HEK293 (cell line): ENCODE data around the gene SLC7A4.

Experiments used
- CTCF ChIA-PET: fragments of 350-600 bp; formaldehyde crosslinking; extraction: SDS; loops from one replicate; lab custom pipeline; 2021; ENCODE audit warnings: antibody characterized with exemption; lab: Yijun Ruan, JAX
- POLR2A ChIA-PET: fragments of 300-600 bp; formaldehyde crosslinking; extraction: SDS; loops from one replicate; lab custom pipeline; 2020; ENCODE audit warnings: antibody characterized with exemption, inconsistent platforms; lab: Yijun Ruan, JAX
- H3K27ac ChIP-seq: fragments of 200-500 bp; sonication (Bioruptor generic); 2 replicates; pipeline ENCODE4 v1.5.1; 2014; ENCODE audit warnings: low read depth, low read length, control low read depth, inconsistent platforms; ENCODE audit errors: extremely low read depth
- H3K36me3 ChIP-seq, 2 experiments: fragments of 200-500 bp in 1 of 2; sonication (Bioruptor generic) in 1 of 2; 1 replicate in 1 of 2; 2 replicates in 1 of 2; pipeline ENCODE4 v1.5.1; 2014 to 2017; ENCODE audit warnings: inconsistent platforms in 2 of 2, low read length in 2 of 2; ENCODE audit not compliant: control insufficient read depth in 2 of 2, insufficient read depth in 1 of 2
- H3K4me1 ChIP-seq: fragments of 200-500 bp; sonication (Bioruptor generic); 2 replicates; pipeline ENCODE4 v1.5.1; 2014; ENCODE audit warnings: mild to moderate bottlenecking, low read length, inconsistent platforms; ENCODE audit not compliant: control insufficient read depth, insufficient read depth
- H3K4me3 ChIP-seq: 2 replicates; pipeline ENCODE4 v1.5.1; 2011; ENCODE audit warnings: low read depth, mild to moderate bottlenecking, control low read depth, low read length, moderate library complexity
- H3K9me3 ChIP-seq: fragments of 200-500 bp; sonication (Bioruptor generic); 2 replicates; pipeline ENCODE4 v1.5.1; 2014; ENCODE audit warnings: low read depth, low read length, inconsistent platforms; ENCODE audit not compliant: control insufficient read depth, insufficient read depth
- EGR2 ChIP-seq: fragments of 450-650 bp; formaldehyde crosslinking; IDR thresholded peaks from 2 replicates; pipeline ENCODE4 v1.5.1; 2016; ENCODE audit warnings: low read depth, missing biosample characterization, missing genetic modification characterization
- FEZF1 ChIP-seq: fragments of 450-650 bp; formaldehyde crosslinking; IDR thresholded peaks from 2 replicates; pipeline ENCODE4 v1.5.1; 2016; ENCODE audit warnings: missing biosample characterization, missing genetic modification characterization
- GLIS2 ChIP-seq: fragments of 450-650 bp; formaldehyde crosslinking; IDR thresholded peaks from 2 replicates; pipeline ENCODE4 v1.5.1; 2016; ENCODE audit warnings: missing biosample characterization, missing genetic modification characterization
- OVOL3 ChIP-seq: fragments of 450-650 bp; formaldehyde crosslinking; IDR thresholded peaks from 2 replicates; pipeline ENCODE4 v1.5.1; 2016; ENCODE audit warnings: missing biosample characterization, missing genetic modification characterization
- SCRT1 ChIP-seq: fragments of 450-650 bp; formaldehyde crosslinking; IDR thresholded peaks from 2 replicates; pipeline ENCODE4 v1.5.1; 2016; ENCODE audit warnings: missing biosample characterization, missing genetic modification characterization, borderline replicate concordance
- SP2 ChIP-seq: fragments of 450-650 bp; formaldehyde crosslinking; IDR thresholded peaks from 2 replicates; pipeline ENCODE4 v1.5.1; 2016; ENCODE audit warnings: missing biosample characterization, missing genetic modification characterization
- ZBTB1 ChIP-seq: fragments of 450-650 bp; formaldehyde crosslinking; IDR thresholded peaks from 2 replicates; pipeline ENCODE4 v1.5.1; 2016; ENCODE audit warnings: missing biosample characterization, missing genetic modification characterization
- ZBTB8A ChIP-seq: fragments of 450-650 bp; formaldehyde crosslinking; IDR thresholded peaks from 2 replicates; pipeline ENCODE4 v1.5.1; 2016; ENCODE audit warnings: missing biosample characterization, missing genetic modification characterization
- ZIC2 ChIP-seq: fragments of 450-650 bp; formaldehyde crosslinking; IDR thresholded peaks from 2 replicates; pipeline ENCODE4 v1.5.1; 2016; ENCODE audit warnings: missing biosample characterization, missing genetic modification characterization
- ZNF157 ChIP-seq: fragments of 450-650 bp; formaldehyde crosslinking; IDR thresholded peaks from 2 replicates; pipeline ENCODE4 v1.5.1; 2016; ENCODE audit warnings: missing biosample characterization, missing genetic modification characterization
- ZNF214 ChIP-seq: fragments of 450-650 bp; formaldehyde crosslinking; IDR thresholded peaks from 2 replicates; pipeline ENCODE4 v1.5.1; 2017; ENCODE audit warnings: missing biosample characterization, mild to moderate bottlenecking, missing genetic modification characterization, borderline replicate concordance
- ZNF341 ChIP-seq: fragments of 450-650 bp; formaldehyde crosslinking; IDR thresholded peaks from 2 replicates; pipeline ENCODE4; 2016; ENCODE audit warnings: low read depth, missing biosample characterization, missing genetic modification characterization
- ZNF558 ChIP-seq: fragments of 450-650 bp; formaldehyde crosslinking; IDR thresholded peaks from 2 replicates; pipeline ENCODE4 v1.5.1; 2016; ENCODE audit warnings: missing biosample characterization, missing genetic modification characterization
- ZNF660 ChIP-seq: fragments of 450-650 bp; IDR thresholded peaks from 2 replicates; pipeline ENCODE4 v1.5.1; 2018; ENCODE audit warnings: missing biosample characterization, mild to moderate bottlenecking, missing genetic modification characterization
- ZNF785 ChIP-seq: fragments of 450-650 bp; formaldehyde crosslinking; IDR thresholded peaks from 2 replicates; pipeline ENCODE4 v1.5.1; 2016; ENCODE audit warnings: missing biosample characterization, missing genetic modification characterization
- ZNF843 ChIP-seq: fragments of 450-650 bp; formaldehyde crosslinking; IDR thresholded peaks from 2 replicates; pipeline ENCODE4 v1.5.1; 2016; ENCODE audit warnings: missing biosample characterization, missing genetic modification characterization
- TF ChIP-seq, protein P1 (sequence below): fragments of 450-650 bp; formaldehyde crosslinking; IDR thresholded peaks from 2 replicates; pipeline ENCODE4 v1.5.1; 2016; ENCODE audit warnings: missing biosample characterization, missing genetic modification characterization
- TF ChIP-seq, protein P2 (sequence below): fragments of 450-650 bp; formaldehyde crosslinking; IDR thresholded peaks from 2 replicates; pipeline ENCODE4 v1.5.1; 2017; ENCODE audit warnings: missing biosample characterization, missing genetic modification characterization
- TF ChIP-seq, protein P3 (sequence below): fragments of 450-650 bp; formaldehyde crosslinking; IDR thresholded peaks from 2 replicates; pipeline ENCODE4 v1.5.1; 2016; ENCODE audit warnings: missing biosample characterization, missing genetic modification characterization
- TF ChIP-seq, protein P4 (sequence below): fragments of 450-650 bp; formaldehyde crosslinking; IDR thresholded peaks from 2 replicates; pipeline ENCODE4 v1.5.1; 2016; ENCODE audit warnings: missing biosample characterization, missing genetic modification characterization

SLC7A4 gene

DNA sequence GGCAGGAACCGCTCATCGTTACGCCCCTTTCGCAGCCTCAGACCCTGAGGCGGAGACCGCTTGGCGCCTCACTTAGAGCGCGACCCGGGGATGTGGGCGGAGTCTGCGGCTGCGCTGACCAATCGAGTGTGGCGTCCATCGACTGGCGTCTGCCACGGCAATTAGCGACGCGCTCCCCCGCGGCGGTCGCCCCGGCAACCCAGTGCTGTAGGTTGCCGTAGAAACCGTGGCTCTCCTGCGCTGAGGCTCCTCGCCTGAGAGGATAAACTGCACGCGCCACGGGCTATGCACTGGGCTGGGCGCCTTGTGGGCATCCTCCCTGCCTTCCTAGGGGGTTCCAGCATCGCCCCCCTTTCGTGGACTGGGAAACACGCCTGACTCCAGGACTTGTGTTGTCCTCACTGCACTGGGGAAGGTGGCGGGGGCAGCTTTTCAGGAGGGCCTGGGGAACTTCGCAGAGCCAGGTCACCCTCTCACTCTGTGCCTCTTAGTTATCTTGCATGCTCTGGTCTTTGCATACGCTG, 18.1 kb downstream of the SLC7A4 start (continued):
- TF ChIP-seq, protein P1, sequence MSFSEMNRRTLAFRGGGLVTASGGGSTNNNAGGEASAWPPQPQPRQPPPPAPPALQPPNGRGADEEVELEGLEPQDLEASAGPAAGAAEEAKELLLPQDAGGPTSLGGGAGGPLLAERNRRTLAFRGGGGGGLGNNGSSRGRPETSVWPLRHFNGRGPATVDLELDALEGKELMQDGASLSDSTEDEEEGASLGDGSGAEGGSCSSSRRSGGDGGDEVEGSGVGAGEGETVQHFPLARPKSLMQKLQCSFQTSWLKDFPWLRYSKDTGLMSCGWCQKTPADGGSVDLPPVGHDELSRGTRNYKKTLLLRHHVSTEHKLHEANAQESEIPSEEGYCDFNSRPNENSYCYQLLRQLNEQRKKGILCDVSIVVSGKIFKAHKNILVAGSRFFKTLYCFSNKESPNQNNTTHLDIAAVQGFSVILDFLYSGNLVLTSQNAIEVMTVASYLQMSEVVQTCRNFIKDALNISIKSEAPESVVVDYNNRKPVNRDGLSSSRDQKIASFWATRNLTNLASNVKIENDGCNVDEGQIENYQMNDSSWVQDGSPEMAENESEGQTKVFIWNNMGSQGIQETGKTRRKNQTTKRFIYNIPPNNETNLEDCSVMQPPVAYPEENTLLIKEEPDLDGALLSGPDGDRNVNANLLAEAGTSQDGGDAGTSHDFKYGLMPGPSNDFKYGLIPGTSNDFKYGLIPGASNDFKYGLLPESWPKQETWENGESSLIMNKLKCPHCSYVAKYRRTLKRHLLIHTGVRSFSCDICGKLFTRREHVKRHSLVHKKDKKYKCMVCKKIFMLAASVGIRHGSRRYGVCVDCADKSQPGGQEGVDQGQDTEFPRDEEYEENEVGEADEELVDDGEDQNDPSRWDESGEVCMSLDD (tag by site-specific recombination): no peak
- TF ChIP-seq ZNF843 (tag by site-specific recombination) (no peak), ZNF660 (tag by site-specific recombination) (no peak), ZNF558 (tag by site-specific recombination) (no peak), SCRT1 (tag by site-specific recombination) (no peak), EGR2 (tag by site-specific recombination) (0 out of 2 replicates have a peak, but pooled peaks have one; percentile 20), ZNF214 (no peak), FEZF1 (tag by site-specific recombination) (peak; percentile 78), SP2 (tag by site-specific recombination) (peak; percentile 95), ZBTB8A (tag by site-specific recombination) (peak; percentile 59), GLIS2 (peak; percentile 96), ZNF341 (tag by site-specific recombination) (peak; percentile 72), ZNF157 (tag by site-specific recombination) (no peak), ZNF785 (no peak)
- TF ChIP-seq, protein P2, sequence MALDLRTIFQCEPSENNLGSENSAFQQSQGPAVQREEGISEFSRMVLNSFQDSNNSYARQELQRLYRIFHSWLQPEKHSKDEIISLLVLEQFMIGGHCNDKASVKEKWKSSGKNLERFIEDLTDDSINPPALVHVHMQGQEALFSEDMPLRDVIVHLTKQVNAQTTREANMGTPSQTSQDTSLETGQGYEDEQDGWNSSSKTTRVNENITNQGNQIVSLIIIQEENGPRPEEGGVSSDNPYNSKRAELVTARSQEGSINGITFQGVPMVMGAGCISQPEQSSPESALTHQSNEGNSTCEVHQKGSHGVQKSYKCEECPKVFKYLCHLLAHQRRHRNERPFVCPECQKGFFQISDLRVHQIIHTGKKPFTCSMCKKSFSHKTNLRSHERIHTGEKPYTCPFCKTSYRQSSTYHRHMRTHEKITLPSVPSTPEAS (tag by site-specific recombination): no peak
- TF ChIP-seq, protein P3, sequence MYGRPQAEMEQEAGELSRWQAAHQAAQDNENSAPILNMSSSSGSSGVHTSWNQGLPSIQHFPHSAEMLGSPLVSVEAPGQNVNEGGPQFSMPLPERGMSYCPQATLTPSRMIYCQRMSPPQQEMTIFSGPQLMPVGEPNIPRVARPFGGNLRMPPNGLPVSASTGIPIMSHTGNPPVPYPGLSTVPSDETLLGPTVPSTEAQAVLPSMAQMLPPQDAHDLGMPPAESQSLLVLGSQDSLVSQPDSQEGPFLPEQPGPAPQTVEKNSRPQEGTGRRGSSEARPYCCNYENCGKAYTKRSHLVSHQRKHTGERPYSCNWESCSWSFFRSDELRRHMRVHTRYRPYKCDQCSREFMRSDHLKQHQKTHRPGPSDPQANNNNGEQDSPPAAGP (tag by site-specific recombination): no peak

DNA sequence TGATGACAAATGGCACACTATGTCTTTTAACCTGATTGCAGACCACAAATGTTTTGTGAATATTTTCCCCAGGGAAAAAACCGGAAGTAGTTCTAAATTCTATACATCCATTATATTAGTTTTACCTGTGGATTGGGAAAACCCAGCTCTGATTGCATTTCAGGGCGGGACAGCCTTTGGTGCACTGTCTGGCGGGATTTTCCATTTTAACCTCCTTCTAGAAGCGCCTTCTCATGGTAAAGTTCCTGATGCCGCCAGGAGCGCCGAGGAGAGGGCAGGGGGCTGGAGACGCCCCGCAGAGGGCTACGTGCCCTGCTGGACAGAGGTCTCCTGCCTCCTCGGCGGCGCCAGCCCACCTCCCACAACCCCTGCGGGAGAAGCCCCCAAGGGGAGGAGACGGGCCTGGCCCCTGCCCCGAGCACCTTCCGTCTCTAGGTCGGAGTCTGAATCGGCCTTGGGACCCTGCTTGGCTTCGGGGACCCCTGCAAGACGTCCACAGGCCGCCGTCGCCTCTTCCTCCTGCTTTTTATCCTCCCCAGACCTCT, 18.6 kb downstream of the SLC7A4 start:
- TF ChIP-seq, protein P4, sequence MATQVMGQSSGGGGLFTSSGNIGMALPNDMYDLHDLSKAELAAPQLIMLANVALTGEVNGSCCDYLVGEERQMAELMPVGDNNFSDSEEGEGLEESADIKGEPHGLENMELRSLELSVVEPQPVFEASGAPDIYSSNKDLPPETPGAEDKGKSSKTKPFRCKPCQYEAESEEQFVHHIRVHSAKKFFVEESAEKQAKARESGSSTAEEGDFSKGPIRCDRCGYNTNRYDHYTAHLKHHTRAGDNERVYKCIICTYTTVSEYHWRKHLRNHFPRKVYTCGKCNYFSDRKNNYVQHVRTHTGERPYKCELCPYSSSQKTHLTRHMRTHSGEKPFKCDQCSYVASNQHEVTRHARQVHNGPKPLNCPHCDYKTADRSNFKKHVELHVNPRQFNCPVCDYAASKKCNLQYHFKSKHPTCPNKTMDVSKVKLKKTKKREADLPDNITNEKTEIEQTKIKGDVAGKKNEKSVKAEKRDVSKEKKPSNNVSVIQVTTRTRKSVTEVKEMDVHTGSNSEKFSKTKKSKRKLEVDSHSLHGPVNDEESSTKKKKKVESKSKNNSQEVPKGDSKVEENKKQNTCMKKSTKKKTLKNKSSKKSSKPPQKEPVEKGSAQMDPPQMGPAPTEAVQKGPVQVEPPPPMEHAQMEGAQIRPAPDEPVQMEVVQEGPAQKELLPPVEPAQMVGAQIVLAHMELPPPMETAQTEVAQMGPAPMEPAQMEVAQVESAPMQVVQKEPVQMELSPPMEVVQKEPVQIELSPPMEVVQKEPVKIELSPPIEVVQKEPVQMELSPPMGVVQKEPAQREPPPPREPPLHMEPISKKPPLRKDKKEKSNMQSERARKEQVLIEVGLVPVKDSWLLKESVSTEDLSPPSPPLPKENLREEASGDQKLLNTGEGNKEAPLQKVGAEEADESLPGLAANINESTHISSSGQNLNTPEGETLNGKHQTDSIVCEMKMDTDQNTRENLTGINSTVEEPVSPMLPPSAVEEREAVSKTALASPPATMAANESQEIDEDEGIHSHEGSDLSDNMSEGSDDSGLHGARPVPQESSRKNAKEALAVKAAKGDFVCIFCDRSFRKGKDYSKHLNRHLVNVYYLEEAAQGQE (tag by site-specific recombination): peak; percentile 41; the same call in 1 of the 2 replicates
- TF ChIP-seq OVOL3 (tag by site-specific recombination) (no peak), ZBTB1 (tag by site-specific recombination) (no peak), ZIC2 (tag by site-specific recombination) (no peak)
- Histone ChIP-seq H3K4me1 (no peaks in the 10 kb centered on the region), H3K9me3 (no peaks in the 10 kb centered on the region), H3K27ac (no peak overlapping the region), H3K36me3 (peaks cover 0 to 4% of the 10 kb centered on the region in 2 experiments; a peak in 1 of 3 replicates), H3K4me3 (peak overlapping the region; percentile 33)
- ChIA-PET POLR2A (interaction anchor here (1.4 to 1.5 kb wide), 2 partner anchors 12 to 32 kb away, joined by 4 to 9 read pairs; partner anchors contain the start of genes LZTR1 and THAP7), CTCF (interaction anchor here (0.7 to 1.2 kb wide), 3 partner anchors 11 to 128 kb away, joined by 3 to 4 read pairs (median 3); partner anchors contain the start of gene THAP7)
